ENCODE data around the gene CBX1. TPM values are rescaled to one million over a fixed set of nuclear protein-coding genes. Genes with fewer than 3 reads are reported as not detected.

Gene CBX1
- total and polyA plus RNA-seq, 2 of the 13 experiments (the other 11 are each of a cell fraction or from before 2014, with no cell fraction given) = 17.8 to 108 TPM

- TF ChIP-seq ZSCAN5A (CRISPR knock-in tag; IDR thresholded peaks at IDR 0.05; ENCODE audit: borderline replicate concordance) (no peak), ZNF629 (CRISPR knock-in tag; conservative IDR thresholded peaks at IDR 0.05) (no peak), ZBTB21 (CRISPR knock-in tag; IDR thresholded peaks at IDR 0.05) (no peak), ZFX (CRISPR knock-in tag; IDR thresholded peaks at IDR 0.05; ENCODE audit: low read depth) (peak; percentile 76), RORA (CRISPR knock-in tag; IDR thresholded peaks at IDR 0.05) (no peak), ZNF24 (IDR thresholded peaks at IDR 0.05) (no peak), PHF8 (CRISPR knock-in tag; IDR thresholded peaks at IDR 0.05) (peak; percentile 21; the same call in 1 of the 2 replicates), MXD1 (CRISPR knock-in tag; IDR thresholded peaks at IDR 0.05) (no peak; the same call in 1 of the 2 replicates), ZNF407 (CRISPR knock-in tag; IDR thresholded peaks at IDR 0.05; ENCODE audit: not compliant biosample characterization) (no peak), ZNF770 (CRISPR knock-in tag; IDR thresholded peaks at IDR 0.05) (no peak), SIX4 (CRISPR knock-in tag; IDR thresholded peaks at IDR 0.05) (no peak), ZFP82 (CRISPR knock-in tag; IDR thresholded peaks at IDR 0.05; ENCODE audit: borderline replicate concordance) (no peak), MZF1 (CRISPR knock-in tag; IDR thresholded peaks at IDR 0.05; ENCODE audit: borderline replicate concordance) (no peak), TBX2 (CRISPR knock-in tag; IDR thresholded peaks at IDR 0.05; ENCODE audit: borderline replicate concordance) (peak; percentile 49; the same call in 1 of the 2 replicates), ZNF749 (CRISPR knock-in tag; IDR thresholded peaks at IDR 0.05; ENCODE audit: borderline replicate concordance) (no peak), PHF5A (CRISPR knock-in tag; IDR thresholded peaks at IDR 0.05; ENCODE audit: low read depth, unreplicated experiment) (no peak), ZNF296 (CRISPR knock-in tag; conservative IDR thresholded peaks at IDR 0.05) (no peak)
These were observed 77.7 kb downstream of the CBX1 start (continued) for GRCh38 chr17:48023400-48024148.
